HepG2 (cell line): ENCODE measurements around the gene CCL23. TPM values are rescaled to one million over a fixed set of nuclear protein-coding genes. Genes with fewer than 3 reads are reported as not detected.

Experiments
- HNF1B ChIP-seq: sonication (generic); formaldehyde crosslinking; IDR thresholded peaks from 2 replicates; pipeline ENCODE4 v1.5.1; 2020; ENCODE audit warnings: mild to moderate bottlenecking, moderate library complexity, missing genetic modification reagents
- HNF4G ChIP-seq, 2 experiments: sonication (generic) in 1 of 2; formaldehyde crosslinking in 1 of 2; IDR thresholded peaks; 2 replicates each; pipeline versions ENCODE4 v1.4.0 to v1.6.1; 2011 to 2020; ENCODE audit warnings: borderline replicate concordance in 2 of 2, low read depth in 2 of 2, mild to moderate bottlenecking in 2 of 2, low read length in 1 of 2, missing genetic modification reagents in 1 of 2, moderate library complexity in 1 of 2
- POLR2AphosphoS5 ChIP-seq: IDR thresholded peaks from 2 replicates; pipeline ENCODE4 v1.6.1; 2012; ENCODE audit warnings: low read depth, low read length
- SOX6 ChIP-seq, 2 experiments: fragments of 450-650 bp in 1 of 2; sonication (generic) in 1 of 2; formaldehyde crosslinking in 1 of 2; IDR thresholded peaks; 2 replicates each; pipeline versions ENCODE4 v1.4.0 to v1.6.1; 2017 to 2020; ENCODE audit warnings: antibody characterized with exemption in 1 of 2, mild to moderate bottlenecking in 1 of 2, missing genetic modification reagents in 1 of 2
- THRA ChIP-seq: sonication (generic); formaldehyde crosslinking; IDR thresholded peaks from 2 replicates; pipeline ENCODE4 v1.4.0; 2020; ENCODE audit warnings: missing genetic modification reagents, borderline replicate concordance
- UBTF ChIP-seq: sonication (generic); formaldehyde crosslinking; IDR thresholded peaks from 2 replicates; pipeline ENCODE4 v1.4.0; 2020; ENCODE audit warnings: mild to moderate bottlenecking, missing genetic modification reagents
- YEATS4 ChIP-seq: sonication (generic); formaldehyde crosslinking; IDR thresholded peaks from 2 replicates; pipeline ENCODE4 v1.4.0; 2020; ENCODE audit warnings: missing genetic modification reagents, borderline replicate concordance
- ZBTB42 ChIP-seq: sonication (generic); formaldehyde crosslinking; IDR thresholded peaks from 2 replicates; pipeline ENCODE4 v1.5.0; 2020; ENCODE audit warnings: mild to moderate bottlenecking, missing genetic modification reagents
- ZC3H4 ChIP-seq: sonication (generic); formaldehyde crosslinking; IDR thresholded peaks from 2 replicates; pipeline ENCODE4 v1.4.0; 2020; ENCODE audit warnings: missing genetic modification reagents, borderline replicate concordance
- ZEB1 ChIP-seq: IDR thresholded peaks from 2 replicates; pipeline ENCODE4 v1.6.1; 2012; ENCODE audit warnings: mild to moderate bottlenecking, low read depth, inconsistent platforms; ENCODE audit not compliant: insufficient replicate concordance
- ZNF18 ChIP-seq: sonication (generic); formaldehyde crosslinking; IDR thresholded peaks from 2 replicates; pipeline ENCODE4 v1.8.0; 2022; ENCODE audit warnings: mild to moderate bottlenecking, missing genetic modification reagents; ENCODE audit not compliant: insufficient replicate concordance
- ZNF253 ChIP-seq: sonication (generic); formaldehyde crosslinking; IDR thresholded peaks from 2 replicates; pipeline ENCODE4 v1.8.0; 2022; ENCODE audit warnings: mild to moderate bottlenecking, missing genetic modification reagents, borderline replicate concordance
- ZNF513 ChIP-seq: sonication (generic); formaldehyde crosslinking; conservative IDR thresholded peaks from 2 replicates; pipeline ENCODE4 v1.5.0; 2020; ENCODE audit warnings: missing genetic modification reagents
- polyA plus RNA-seq, 8 experiments: library from polyadenylated mRNA; depleted of rRNA in 3 of 8; stranded (reverse) in 7 of 8; unstranded in 1 of 8; fragments of >200 nt; fragmentation: Illumina TruSeq in 4 of 8; extraction: Trizol in 4 of 8; gene quantifications; 2 replicates each; pipeline versions ENCODE4 v1.2.1 to v1.2.3, GENCODE V29; 2011 to 2016; ENCODE audit warnings: low read depth in 4 of 8, missing spikeins in 1 of 8, mixed read lengths in 1 of 8; ENCODE audit not compliant: insufficient read depth in 1 of 8
- total RNA-seq, 5 experiments: library from RNA; depleted of rRNA; stranded (reverse); fragments of >200 nt; fragmentation: Illumina TruSeq; extraction: Trizol; gene quantifications; 2 replicates each; pipeline ENCODE4 v1.2.3, GENCODE V29; 2016; ENCODE audit warnings: low read depth in 1 of 5

CCL23 gene
- total and polyA plus RNA-seq, 2 of the 13 experiments (the other 11 are each of a cell fraction or from before 2014, with no cell fraction given), result not detected

- peak; percentile 25; the same call in 1 of the 2 replicates for TF ChIP-seq UBTF (CRISPR knock-in tag)
- peak; percentile 72 for TF ChIP-seq ZNF18
- no peak for TF ChIP-seq ZNF253 (CRISPR knock-in tag)
- TF ChIP-seq ZC3H4 (CRISPR knock-in tag), result peak; percentile 93; the same call in 1 of the 2 replicates
- TF ChIP-seq HNF1B (CRISPR knock-in tag), result peak; percentile 52; the same call in 1 of the 2 replicates
- peak; percentile 35 for TF ChIP-seq ZEB1
- TF ChIP-seq ZBTB42 (CRISPR knock-in tag), result no peak
- TF ChIP-seq HNF4G (IDR thresholded peaks at IDR 0.05; ENCODE audit: borderline replicate concordance, low read depth, low read length), result peak; percentile 58
- no peak for TF ChIP-seq HNF4G (CRISPR knock-in tag; IDR thresholded peaks at IDR 0.05; ENCODE audit: borderline replicate concordance, low read depth)
- TF ChIP-seq POLR2AphosphoS5, result peak; percentile 72
- peak; percentile 4; the same call in 1 of the 2 replicates for TF ChIP-seq THRA (CRISPR knock-in tag)
- TF ChIP-seq YEATS4 (CRISPR knock-in tag), result 0 out of 2 replicates have a peak, but pooled peaks have one; percentile 11
- no peak for TF ChIP-seq ZNF513 (CRISPR knock-in tag)
- no peak for TF ChIP-seq SOX6 (IDR thresholded peaks at IDR 0.05)
- TF ChIP-seq SOX6 (CRISPR knock-in tag; IDR thresholded peaks at IDR 0.05), result peak; percentile 40; the same call in 1 of the 2 replicates
Observed at GRCh38 chr17:36001110-36001771, 16.5 kb downstream of the CCL23 start, which contains the start of gene CCL15 (continued).
